ENCODE measurements around the gene DAB2IP.

The DAB2IP gene

GRCh38 chr9:121809356-121810050 lies 158.1 kb downstream of the DAB2IP start:
- H2BK5ac ChIP-seq (ENCODE audit: low read length): no peak overlapping the region
- no peak overlapping the region for H3K4ac ChIP-seq (ENCODE audit: low read length)
- H2AK5ac ChIP-seq (ENCODE audit: low read depth, low read length): peak overlapping the region; percentile 51
- H3K27ac ChIP-seq (replicated peaks; ENCODE audit: low read length): no peak overlapping the region
- H3K4me1 ChIP-seq (ENCODE audit: control insufficient read depth in 2 of 2, insufficient read depth in 1 of 2, low read depth in 1 of 2, low read length in 2 of 2): peaks cover under 1 to 15% of the 10 kb centered on the region in 2 donors
- no peak overlapping the region for H4K8ac ChIP-seq (ENCODE audit: low read depth, low read length)
- peak overlapping the region; percentile 27 for H3K18ac ChIP-seq (ENCODE audit: low read length)
- H3K9ac ChIP-seq (ENCODE audit: low read depth, low read length, poor library complexity): no peak overlapping the region
- H3K79me1 ChIP-seq (ENCODE audit: low read depth, low read length): no peaks in the 10 kb centered on the region
- H3K4me3 ChIP-seq (ENCODE audit: low read length in 2 of 2): no peak overlapping the region
- no peak for DNase-seq (ENCODE audit: low spot score)
- H2BK12ac ChIP-seq (ENCODE audit: low read length): no peak overlapping the region
- H3K27me3 ChIP-seq (ENCODE audit: control insufficient read depth in 3 of 3, insufficient read depth in 3 of 3, low read depth in 1 of 3, low read length in 3 of 3): peaks cover 0 to 28% (median 2%) of the 10 kb centered on the region in 3 experiments
- no peaks in the 10 kb centered on the region for H3K9me3 ChIP-seq (replicated peaks in 1 of 2; ENCODE audit: control insufficient read depth in 2 of 2, insufficient read depth in 1 of 2, low read depth in 1 of 2, low read length in 2 of 2)
- H2BK15ac ChIP-seq (ENCODE audit: low read length): no peak overlapping the region
- H2BK120ac ChIP-seq (ENCODE audit: low read depth, low read length): no peak overlapping the region
- no peak overlapping the region for H3K23ac ChIP-seq (ENCODE audit: low read depth, low read length, poor library complexity)
- no CpG with 5 or more reads among the region's 15 CpGs for WGBS, 2 donors (ENCODE audit: extremely low coverage in 2 of 2, insufficient read length in 2 of 2, insufficient replicate concordance in 1 of 2)
- no peaks in the 10 kb centered on the region for H3K36me3 ChIP-seq (replicated peaks in 1 of 2; ENCODE audit: control insufficient read depth in 2 of 2, insufficient read depth in 2 of 2, low read length in 2 of 2)
- no peak overlapping the region for H3K14ac ChIP-seq (ENCODE audit: low read length)
- H2AFZ ChIP-seq (ENCODE audit: low read length): no peak overlapping the region
- no peak overlapping the region for H4K91ac ChIP-seq (ENCODE audit: low read depth, low read length, poor library complexity)
- no peak overlapping the region for H3K4me2 ChIP-seq (ENCODE audit: insufficient read depth, low read length, poor library complexity, severe bottlenecking)

GRCh38 chr9:121810489-121810888 lies 159.1 kb downstream of the DAB2IP start:
- peaks cover 10 to 22% of the 10 kb centered on the region in 2 donors for H3K4me1 ChIP-seq (ENCODE audit: control insufficient read depth in 2 of 2, insufficient read depth in 1 of 2, low read depth in 1 of 2, low read length in 2 of 2)
- no peak overlapping the region for H2AK5ac ChIP-seq (ENCODE audit: low read depth, low read length)
- no peak overlapping the region for H3K4ac ChIP-seq (ENCODE audit: low read length)
- H3K4me3 ChIP-seq (ENCODE audit: low read length in 2 of 2): no peak overlapping the region
- no peak overlapping the region for H3K27ac ChIP-seq (replicated peaks; ENCODE audit: low read length)
- no peak overlapping the region for H4K91ac ChIP-seq (ENCODE audit: low read depth, low read length, poor library complexity)
- WGBS, 2 donors (ENCODE audit: extremely low coverage in 2 of 2, insufficient read length in 2 of 2, insufficient replicate concordance in 1 of 2): no CpG with 5 or more reads among the region's 3 CpGs
- no peak overlapping the region for H2BK120ac ChIP-seq (ENCODE audit: low read depth, low read length)
- H2BK12ac ChIP-seq (ENCODE audit: low read length): no peak overlapping the region
- no peak overlapping the region for H3K9ac ChIP-seq (ENCODE audit: low read depth, low read length, poor library complexity)
- no peak overlapping the region for H2AFZ ChIP-seq (ENCODE audit: low read length)
- no peaks in the 10 kb centered on the region for H3K9me3 ChIP-seq (replicated peaks in 1 of 2; ENCODE audit: control insufficient read depth in 2 of 2, insufficient read depth in 1 of 2, low read depth in 1 of 2, low read length in 2 of 2)
- H2BK5ac ChIP-seq (ENCODE audit: low read length): no peak overlapping the region
- no peak overlapping the region for H3K4me2 ChIP-seq (ENCODE audit: insufficient read depth, low read length, poor library complexity, severe bottlenecking)
- H3K23ac ChIP-seq (ENCODE audit: low read depth, low read length, poor library complexity): no peak overlapping the region
- no peaks in the 10 kb centered on the region for H3K79me1 ChIP-seq (ENCODE audit: low read depth, low read length)
- DNase-seq (ENCODE audit: low spot score): no peak
- H3K18ac ChIP-seq (ENCODE audit: low read length): no peak overlapping the region
- H3K14ac ChIP-seq (ENCODE audit: low read length): no peak overlapping the region
- no peak overlapping the region for H4K8ac ChIP-seq (ENCODE audit: low read depth, low read length)
- no peaks in the 10 kb centered on the region for H3K36me3 ChIP-seq (replicated peaks in 1 of 2; ENCODE audit: control insufficient read depth in 2 of 2, insufficient read depth in 2 of 2, low read length in 2 of 2)
- no peak overlapping the region for H2BK15ac ChIP-seq (ENCODE audit: low read length)
- H3K27me3 ChIP-seq (ENCODE audit: control insufficient read depth in 3 of 3, insufficient read depth in 3 of 3, low read depth in 1 of 3, low read length in 3 of 3): peaks cover 0 to 38% (median 2%) of the 10 kb centered on the region in 3 experiments

- Histone ChIP-seq H3K4me1 (ENCODE audit: control insufficient read depth in 2 of 2, insufficient read depth in 1 of 2, low read depth in 1 of 2, low read length in 2 of 2) (peaks cover 16 to 22% of the 10 kb centered on the region in 2 donors), H3K9me3 (replicated peaks in 1 of 2; ENCODE audit: control insufficient read depth in 2 of 2, insufficient read depth in 1 of 2, low read depth in 1 of 2, low read length in 2 of 2) (no peaks in the 10 kb centered on the region), H2BK12ac (ENCODE audit: low read length) (no peak overlapping the region), H3K79me1 (ENCODE audit: low read depth, low read length) (no peaks in the 10 kb centered on the region), H4K91ac (ENCODE audit: low read depth, low read length, poor library complexity) (no peak overlapping the region), H3K4me2 (ENCODE audit: insufficient read depth, low read length, poor library complexity, severe bottlenecking) (no peak overlapping the region), H2AK5ac (ENCODE audit: low read depth, low read length) (peak overlapping the region; percentile 41), H3K4me3 (ENCODE audit: low read length in 2 of 2) (no peak overlapping the region), H3K4ac (ENCODE audit: low read length) (no peak overlapping the region), H4K8ac (ENCODE audit: low read depth, low read length) (no peak overlapping the region), H2BK120ac (ENCODE audit: low read depth, low read length) (no peak overlapping the region), H2BK15ac (ENCODE audit: low read length) (no peak overlapping the region), H2BK5ac (ENCODE audit: low read length) (peak overlapping the region; percentile 15), H3K18ac (ENCODE audit: low read length) (peak overlapping the region; percentile 5), H3K23ac (ENCODE audit: low read depth, low read length, poor library complexity) (peak overlapping the region; percentile 44), H3K36me3 (replicated peaks in 1 of 2; ENCODE audit: control insufficient read depth in 2 of 2, insufficient read depth in 2 of 2, low read length in 2 of 2) (no peaks in the 10 kb centered on the region), H3K14ac (ENCODE audit: low read length) (no peak overlapping the region), H3K27me3 (ENCODE audit: control insufficient read depth in 3 of 3, insufficient read depth in 3 of 3, low read depth in 1 of 3, low read length in 3 of 3) (peaks cover 0 to 44% (median 2%) of the 10 kb centered on the region in 3 experiments), H3K27ac (replicated peaks; ENCODE audit: low read length) (no peak overlapping the region), H2AFZ (ENCODE audit: low read length) (no peak overlapping the region), H3K9ac (ENCODE audit: low read depth, low read length, poor library complexity) (no peak overlapping the region)
- DNase-seq (ENCODE audit: low spot score): no peak
- WGBS, 2 donors (ENCODE audit: extremely low coverage in 2 of 2, insufficient read length in 2 of 2, insufficient replicate concordance in 1 of 2): no CpG with 5 or more reads among the region's 9 CpGs
These were observed 159.7 kb downstream of the DAB2IP start for GRCh38 chr9:121811140-121811539.

GRCh38 chr9:121811751-121812150 lies 160.3 kb downstream of the DAB2IP start:
- WGBS, 2 donors (ENCODE audit: extremely low coverage in 2 of 2, insufficient read length in 2 of 2, insufficient replicate concordance in 1 of 2): no CpG with 5 or more reads among the region's 10 CpGs
- peaks cover 19 to 25% of the 10 kb centered on the region in 2 donors for H3K4me1 ChIP-seq (ENCODE audit: control insufficient read depth in 2 of 2, insufficient read depth in 1 of 2, low read depth in 1 of 2, low read length in 2 of 2)
- H3K4me3 ChIP-seq (ENCODE audit: low read length in 2 of 2): no peak overlapping the region
- H2BK12ac ChIP-seq (ENCODE audit: low read length): no peak overlapping the region
- DNase-seq (ENCODE audit: low spot score): no peak
- no peak overlapping the region for H4K91ac ChIP-seq (ENCODE audit: low read depth, low read length, poor library complexity)
- no peak overlapping the region for H3K9ac ChIP-seq (ENCODE audit: low read depth, low read length, poor library complexity)
- no peak overlapping the region for H2BK120ac ChIP-seq (ENCODE audit: low read depth, low read length)
- no peak overlapping the region for H3K27ac ChIP-seq (replicated peaks; ENCODE audit: low read length)
- peaks cover 0 to 2% of the 10 kb centered on the region in 2 donors for H3K9me3 ChIP-seq (replicated peaks in 1 of 2; ENCODE audit: control insufficient read depth in 2 of 2, insufficient read depth in 1 of 2, low read depth in 1 of 2, low read length in 2 of 2)
- no peak overlapping the region for H3K4me2 ChIP-seq (ENCODE audit: insufficient read depth, low read length, poor library complexity, severe bottlenecking)
- H2BK15ac ChIP-seq (ENCODE audit: low read length): no peak overlapping the region
- H3K18ac ChIP-seq (ENCODE audit: low read length): no peak overlapping the region
- H2BK5ac ChIP-seq (ENCODE audit: low read length): peak overlapping the region; percentile 15
- no peaks in the 10 kb centered on the region for H3K36me3 ChIP-seq (replicated peaks in 1 of 2; ENCODE audit: control insufficient read depth in 2 of 2, insufficient read depth in 2 of 2, low read length in 2 of 2)
- no peak overlapping the region for H3K4ac ChIP-seq (ENCODE audit: low read length)
- no peak overlapping the region for H2AFZ ChIP-seq (ENCODE audit: low read length)
- H2AK5ac ChIP-seq (ENCODE audit: low read depth, low read length): peak overlapping the region; percentile 41
- H3K79me1 ChIP-seq (ENCODE audit: low read depth, low read length): no peaks in the 10 kb centered on the region
- no peak overlapping the region for H4K8ac ChIP-seq (ENCODE audit: low read depth, low read length)
- peaks cover 0 to 50% (median 0%) of the 10 kb centered on the region in 3 experiments for H3K27me3 ChIP-seq (ENCODE audit: control insufficient read depth in 3 of 3, insufficient read depth in 3 of 3, low read depth in 1 of 3, low read length in 3 of 3)
- H3K14ac ChIP-seq (ENCODE audit: low read length): no peak overlapping the region
- no peak overlapping the region for H3K23ac ChIP-seq (ENCODE audit: low read depth, low read length, poor library complexity)
